GM19468 (cell line): Measurements from ENCODE around the gene PCSK5.

Source experiments
- ATAC-seq: cut with Tn5 transposase; IDR thresholded peaks from one replicate; pipeline ENCODE4 v1.9.1; 2021; ENCODE audit warnings: mild to moderate bottlenecking, moderate library complexity, moderate number of reproducible peaks; ENCODE audit not compliant: unreplicated experiment; ENCODE audit errors: extremely low read depth

Gene PCSK5

DNA sequence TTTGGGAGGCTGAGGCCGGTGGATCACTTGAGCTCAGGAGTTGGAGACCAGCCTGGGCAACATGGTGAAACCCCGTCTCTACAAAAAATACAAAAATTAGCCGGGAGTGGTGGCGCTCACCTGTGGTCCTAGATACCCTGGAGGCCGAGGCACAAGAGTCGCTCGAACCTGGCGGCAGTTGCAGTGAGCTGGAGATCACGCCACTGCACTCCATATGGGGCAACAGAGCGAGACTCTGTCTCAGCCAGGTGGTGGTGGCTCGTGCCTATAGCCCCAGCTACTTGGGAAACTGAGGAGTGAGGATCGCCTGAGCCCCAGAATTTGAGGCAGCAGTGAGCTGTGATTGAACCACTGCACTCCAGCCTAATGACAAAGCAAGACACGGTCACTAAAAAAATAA, 506.1 kb downstream of the PCSK5 start:
- ATAC-seq = no peak

DNA sequence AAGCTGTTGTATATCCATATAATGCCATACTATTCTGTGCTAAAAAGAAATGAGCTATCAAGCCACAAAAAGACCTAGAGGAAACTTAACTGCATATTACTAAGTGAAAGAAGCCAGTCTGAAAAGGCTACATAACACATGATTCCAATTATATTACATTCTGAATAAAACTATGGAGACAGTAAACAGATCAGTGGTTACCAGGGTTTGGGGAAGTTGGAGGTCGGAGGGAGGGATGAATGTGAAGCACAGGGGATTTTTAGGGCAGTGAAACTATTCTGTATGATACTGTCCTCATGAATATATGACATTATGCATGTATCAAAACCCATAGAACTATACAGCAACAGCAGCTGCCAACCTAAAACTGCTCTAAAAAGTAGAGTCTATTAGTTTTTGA, 509.4 kb downstream of the PCSK5 start:
- ATAC-seq = no peak

DNA sequence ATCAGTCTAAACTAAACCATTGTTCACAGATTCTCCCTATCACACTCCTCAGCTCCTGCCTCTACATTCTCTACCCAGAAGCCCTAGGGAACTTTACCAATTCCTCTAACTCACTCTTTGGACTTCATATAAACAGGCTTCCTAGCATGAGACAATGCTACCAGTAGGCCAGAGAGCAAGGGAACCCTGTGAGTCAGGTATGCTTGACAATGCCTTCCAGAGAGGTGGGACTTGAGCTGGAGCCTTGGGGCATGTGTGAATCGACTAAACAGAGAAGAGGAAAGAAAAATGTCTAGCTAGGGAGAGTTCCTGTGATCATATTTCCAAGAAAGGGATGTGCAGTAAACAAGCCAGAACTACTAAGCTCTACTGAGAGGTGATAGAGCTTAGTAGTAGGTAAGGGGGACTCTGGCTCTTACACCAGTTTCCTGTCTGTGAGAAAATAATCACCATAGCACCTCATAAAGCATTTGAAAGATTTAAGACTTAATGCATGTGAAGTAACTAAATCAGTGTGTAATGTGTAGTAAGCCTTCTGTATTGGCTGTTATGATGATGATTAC, 510.1 kb downstream of the PCSK5 start:
- ATAC-seq = no peak

DNA sequence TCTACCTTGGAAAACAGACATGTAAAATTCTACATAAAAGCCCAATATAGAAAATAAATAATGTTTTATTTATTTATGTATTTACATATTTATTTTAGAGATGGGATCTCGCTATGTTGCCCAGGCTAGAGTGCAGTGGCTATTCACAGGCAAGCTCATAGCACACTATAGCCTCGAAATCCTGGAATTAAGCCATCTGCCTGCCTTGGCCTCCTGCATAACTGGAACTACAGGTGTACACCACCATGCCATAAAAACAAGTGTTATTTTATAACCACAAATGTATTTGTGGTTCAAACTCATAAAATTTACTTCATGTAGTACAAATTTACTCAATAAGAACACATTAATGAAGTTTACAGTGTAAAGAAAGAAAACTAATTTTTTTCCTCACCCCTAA, 510.7 kb downstream of the PCSK5 start:
- no peak for ATAC-seq

DNA sequence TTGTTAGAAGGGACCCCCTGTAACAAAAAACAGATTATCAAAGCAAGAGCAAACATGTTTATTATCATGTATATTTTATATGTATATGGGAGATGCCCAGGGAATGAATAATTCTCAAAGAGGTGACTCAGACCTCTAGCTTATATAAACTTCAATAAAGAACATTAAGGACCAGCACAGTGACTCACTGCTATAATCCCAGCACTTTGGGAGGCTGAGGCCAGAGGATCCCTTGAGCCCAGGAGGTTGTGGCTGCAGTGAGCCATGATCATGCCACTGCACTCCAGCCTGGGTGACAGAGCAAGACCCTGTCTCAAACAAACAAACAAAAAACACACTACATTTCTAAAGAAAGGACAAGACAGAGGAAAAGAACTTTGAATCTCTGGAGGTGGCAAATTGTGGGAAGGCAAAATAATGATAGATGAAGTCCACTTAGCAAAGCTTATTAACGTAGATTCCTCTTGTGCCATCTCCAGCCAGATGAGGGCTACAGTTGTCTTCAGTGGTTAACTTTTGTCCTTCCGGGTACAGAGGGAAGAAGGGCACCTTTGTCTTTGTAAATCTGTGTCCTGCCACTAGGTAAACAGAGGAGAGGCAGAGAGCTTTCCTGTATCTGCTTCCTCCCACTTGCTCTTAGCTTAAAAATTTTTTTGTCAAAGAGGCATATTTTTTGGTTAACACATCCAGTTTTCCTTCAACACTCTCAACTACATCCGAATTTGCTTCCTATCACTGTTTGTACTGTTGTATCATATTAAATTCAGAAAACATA, 511.3 kb downstream of the PCSK5 start:
- ATAC-seq = no peak

DNA sequence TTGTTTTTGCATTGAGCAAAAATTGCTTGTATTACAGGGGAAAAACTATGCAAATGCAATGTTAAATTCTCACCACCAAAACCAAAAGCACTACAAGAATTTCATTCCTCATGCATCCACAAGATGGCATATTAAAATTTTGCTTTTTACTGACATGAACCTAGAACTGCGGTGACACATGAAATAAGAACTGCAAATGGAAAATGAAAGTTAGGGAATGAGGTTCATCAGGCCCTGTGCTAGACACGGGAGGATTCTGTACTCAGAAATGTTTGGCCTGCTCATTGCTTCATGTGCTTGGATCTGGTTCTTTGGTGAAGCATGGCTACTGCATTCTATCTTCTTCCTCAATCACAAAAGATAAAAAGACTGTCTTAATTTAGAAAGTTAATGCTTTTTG, 512.9 kb downstream of the PCSK5 start:
- ATAC-seq = peak; percentile 80

DNA sequence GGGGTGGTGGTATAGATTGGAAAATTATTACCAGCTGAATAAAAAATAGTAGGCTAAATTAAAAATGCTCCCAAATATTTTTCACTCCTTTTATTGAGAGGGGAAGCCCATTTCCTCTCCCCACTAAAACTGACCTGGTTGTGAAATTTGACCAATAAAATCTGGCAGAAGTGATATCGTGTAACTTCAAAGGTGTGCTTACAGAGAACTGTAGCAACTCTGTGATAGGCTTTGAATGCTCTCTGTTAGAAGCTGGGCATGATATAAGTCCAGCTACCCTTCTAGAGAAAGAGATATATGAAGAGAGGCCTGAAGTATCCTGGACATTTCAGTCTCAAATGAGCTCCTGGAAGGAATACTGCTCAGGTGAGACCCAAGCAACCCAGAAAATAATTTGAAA, 513.9 kb downstream of the PCSK5 start:
- no peak for ATAC-seq

DNA sequence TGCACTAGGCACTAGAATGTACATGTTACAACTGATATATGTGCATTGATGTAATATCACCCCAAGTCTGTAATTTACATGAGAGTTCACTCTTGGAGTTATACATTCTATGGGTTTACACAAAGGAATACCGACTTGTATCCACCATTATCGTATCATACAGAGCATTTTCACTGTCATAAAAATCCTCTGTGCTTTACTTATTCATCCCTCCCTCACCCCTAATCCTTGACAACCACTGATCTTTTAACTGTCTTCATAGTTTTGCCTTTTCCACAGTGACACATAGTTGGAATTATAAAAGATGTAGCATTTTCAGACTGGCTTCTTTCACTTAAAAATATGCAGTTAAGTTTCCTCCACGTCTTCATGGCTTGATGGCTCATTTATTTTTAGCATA, 514.9 kb downstream of the PCSK5 start:
- no peak for ATAC-seq

DNA sequence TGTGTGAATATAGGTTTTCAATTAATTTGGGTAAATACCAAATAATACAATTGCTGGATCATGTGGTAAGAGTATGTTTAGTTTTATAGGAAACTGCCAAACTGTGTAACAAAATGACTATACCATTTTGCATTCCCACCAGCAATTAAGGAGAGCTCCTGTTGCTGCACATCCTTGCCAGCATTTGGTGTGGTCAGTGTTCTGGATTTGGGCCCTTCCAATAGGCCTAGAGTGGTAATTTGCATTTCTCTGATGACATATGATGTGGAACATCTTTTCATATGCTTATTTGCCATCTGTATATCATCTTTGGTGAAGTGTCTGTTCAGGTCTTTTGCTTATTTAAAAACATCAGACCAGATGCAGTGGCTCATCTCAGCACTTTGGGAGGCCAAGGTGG, 515.4 kb downstream of the PCSK5 start:
- ATAC-seq = no peak
